NB4 (cell line): ENCODE measurements around the gene LTBP2.

ENCODE experiments used
- POLR2A ChIP-seq: IDR thresholded peaks from 2 replicates; pipeline ENCODE4 v1.6.1; 2011; ENCODE audit warnings: mild to moderate bottlenecking; ENCODE audit not compliant: insufficient read length; ENCODE audit errors: extremely low read depth
- TF ChIP-seq, protein P1 (sequence below): IDR thresholded peaks from one replicate; pipeline ENCODE4 v1.5.1; 2012; ENCODE audit warnings: low read depth, low read length

DNA sequence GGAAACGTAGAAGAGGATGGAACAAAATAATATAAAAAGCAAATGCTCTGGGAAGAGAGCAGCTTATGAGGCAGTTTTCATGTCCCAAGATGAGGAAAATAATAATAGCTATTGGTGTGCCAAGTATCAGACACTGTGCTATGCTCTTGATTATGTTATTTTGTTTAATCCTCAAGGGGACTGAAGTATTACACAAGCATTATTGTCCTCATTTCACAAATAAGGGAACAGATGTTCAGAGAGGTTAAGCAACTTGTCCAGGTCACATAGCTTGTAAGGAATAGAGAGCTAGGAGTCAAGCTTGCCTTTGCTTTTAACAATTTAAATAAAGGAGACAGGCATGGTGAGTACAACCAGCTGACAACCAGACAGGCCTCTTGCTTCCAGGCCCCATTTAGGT lies 26.9 kb upstream of the LTBP2 start:
- TF ChIP-seq, protein P1, sequence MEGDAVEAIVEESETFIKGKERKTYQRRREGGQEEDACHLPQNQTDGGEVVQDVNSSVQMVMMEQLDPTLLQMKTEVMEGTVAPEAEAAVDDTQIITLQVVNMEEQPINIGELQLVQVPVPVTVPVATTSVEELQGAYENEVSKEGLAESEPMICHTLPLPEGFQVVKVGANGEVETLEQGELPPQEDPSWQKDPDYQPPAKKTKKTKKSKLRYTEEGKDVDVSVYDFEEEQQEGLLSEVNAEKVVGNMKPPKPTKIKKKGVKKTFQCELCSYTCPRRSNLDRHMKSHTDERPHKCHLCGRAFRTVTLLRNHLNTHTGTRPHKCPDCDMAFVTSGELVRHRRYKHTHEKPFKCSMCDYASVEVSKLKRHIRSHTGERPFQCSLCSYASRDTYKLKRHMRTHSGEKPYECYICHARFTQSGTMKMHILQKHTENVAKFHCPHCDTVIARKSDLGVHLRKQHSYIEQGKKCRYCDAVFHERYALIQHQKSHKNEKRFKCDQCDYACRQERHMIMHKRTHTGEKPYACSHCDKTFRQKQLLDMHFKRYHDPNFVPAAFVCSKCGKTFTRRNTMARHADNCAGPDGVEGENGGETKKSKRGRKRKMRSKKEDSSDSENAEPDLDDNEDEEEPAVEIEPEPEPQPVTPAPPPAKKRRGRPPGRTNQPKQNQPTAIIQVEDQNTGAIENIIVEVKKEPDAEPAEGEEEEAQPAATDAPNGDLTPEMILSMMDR = no peak
- TF ChIP-seq POLR2A = no peak
